ENCODE measurements around the gene UNC5C.

UNC5C gene

GRCh38 chr4:95507561-95507960, 41.2 kb downstream of the UNC5C start:
- H4K12ac ChIP-seq (ENCODE audit: low read depth, low read length) = no peak overlapping the region
- no peak overlapping the region for H3K14ac ChIP-seq (ENCODE audit: low read length)
- no peaks in the 10 kb centered on the region for H3K79me2 ChIP-seq (ENCODE audit: control insufficient read depth, insufficient read depth, low read length, poor library complexity)
- H3K27ac ChIP-seq (ENCODE audit: low read depth, low read length) = no peak overlapping the region
- no peaks in the 10 kb centered on the region for H3K9me3 ChIP-seq (ENCODE audit: insufficient read depth, low read depth, low read length)
- no peak overlapping the region for H3K4me2 ChIP-seq (ENCODE audit: low read length)
- no peak overlapping the region for H2AFZ ChIP-seq (ENCODE audit: insufficient read depth, low read length, poor library complexity)
- no peak overlapping the region for H3K18ac ChIP-seq (ENCODE audit: low read length)
- WGBS (ENCODE audit: extremely low coverage, insufficient coverage, insufficient read length) = no CpG with 5 or more reads among the region's 5 CpGs
- no peaks in the 10 kb centered on the region for H3K27me3 ChIP-seq (ENCODE audit: insufficient read depth, low read length)
- H2BK12ac ChIP-seq (ENCODE audit: low read length) = no peak overlapping the region
- no peak overlapping the region for H3K4me3 ChIP-seq (ENCODE audit: low read depth, low read length)
- no peak overlapping the region for H2BK5ac ChIP-seq (ENCODE audit: low read depth, low read length, poor library complexity)
- H3K23ac ChIP-seq (ENCODE audit: low read length) = no peak overlapping the region
- H2AK5ac ChIP-seq (ENCODE audit: low read length) = no peak overlapping the region
- DNase-seq = no peak
- no peak overlapping the region for H2BK120ac ChIP-seq (ENCODE audit: insufficient read depth, low read length, poor library complexity)
- no peak overlapping the region for H3K4ac ChIP-seq (ENCODE audit: low read depth, low read length)
- H4K91ac ChIP-seq (ENCODE audit: low read depth, low read length) = no peak overlapping the region
- no peaks in the 10 kb centered on the region for H3K36me3 ChIP-seq (ENCODE audit: control insufficient read depth in 1 of 2, insufficient read depth in 2 of 2, low read length in 2 of 2)
- peaks cover 4 to 5% of the 10 kb centered on the region in 2 experiments for H3K4me1 ChIP-seq (ENCODE audit: control insufficient read depth in 1 of 2, insufficient read depth in 2 of 2, low read length in 2 of 2)
- H4K8ac ChIP-seq (ENCODE audit: low read depth, low read length) = no peak overlapping the region
- no peaks in the 10 kb centered on the region for H3K79me1 ChIP-seq (ENCODE audit: low read length)
- no peak overlapping the region for H3K9ac ChIP-seq (ENCODE audit: low read length)

DNA sequence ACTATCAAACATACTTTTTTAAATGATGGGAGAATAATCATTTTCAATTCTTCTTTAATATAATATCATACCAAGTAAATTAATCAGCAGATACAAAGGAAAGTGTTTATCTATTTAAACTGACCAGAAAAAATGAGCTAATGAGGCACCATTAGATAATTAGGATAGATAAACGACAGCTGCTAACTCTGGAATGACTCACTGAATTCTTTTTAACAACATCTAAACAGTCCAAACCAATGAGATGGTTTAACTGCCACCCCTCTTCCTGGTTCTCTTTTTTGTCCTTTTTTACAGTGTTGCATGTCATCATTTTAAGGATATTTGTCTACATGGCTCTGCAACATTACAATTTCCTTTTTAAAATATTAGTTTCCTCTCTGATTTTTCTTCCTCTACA, 41.6 kb downstream of the UNC5C start:
- peak; percentile 15 to 77 for DNase-seq
- Histone ChIP-seq H3K4me1 (ENCODE audit: control insufficient read depth in 1 of 2, insufficient read depth in 2 of 2, low read length in 2 of 2) (peaks cover 4 to 6% of the 10 kb centered on the region in 2 experiments), H3K9me3 (ENCODE audit: insufficient read depth, low read depth, low read length) (no peaks in the 10 kb centered on the region), H2BK5ac (ENCODE audit: low read depth, low read length, poor library complexity) (no peak overlapping the region), H3K23ac (ENCODE audit: low read length) (no peak overlapping the region), H4K8ac (ENCODE audit: low read depth, low read length) (no peak overlapping the region), H3K36me3 (ENCODE audit: control insufficient read depth in 1 of 2, insufficient read depth in 2 of 2, low read length in 2 of 2) (peaks cover 3 to 4% of the 10 kb centered on the region in 2 experiments), H3K4me2 (ENCODE audit: low read length) (no peak overlapping the region), H2BK120ac (ENCODE audit: insufficient read depth, low read length, poor library complexity) (no peak overlapping the region), H2AFZ (ENCODE audit: insufficient read depth, low read length, poor library complexity) (no peak overlapping the region), H4K12ac (ENCODE audit: low read depth, low read length) (no peak overlapping the region), H3K9ac (ENCODE audit: low read length) (no peak overlapping the region), H3K18ac (ENCODE audit: low read length) (no peak overlapping the region), H4K91ac (ENCODE audit: low read depth, low read length) (no peak overlapping the region), H2BK12ac (ENCODE audit: low read length) (no peak overlapping the region), H3K79me1 (ENCODE audit: low read length) (no peaks in the 10 kb centered on the region), H3K27ac (ENCODE audit: low read depth, low read length) (no peak overlapping the region), H3K4me3 (ENCODE audit: low read depth, low read length) (no peak overlapping the region), H3K79me2 (ENCODE audit: control insufficient read depth, insufficient read depth, low read length, poor library complexity) (no peaks in the 10 kb centered on the region), H2AK5ac (ENCODE audit: low read length) (no peak overlapping the region), H3K27me3 (ENCODE audit: insufficient read depth, low read length) (no peaks in the 10 kb centered on the region), H3K14ac (ENCODE audit: low read length) (no peak overlapping the region), H3K4ac (ENCODE audit: low read depth, low read length) (no peak overlapping the region)
- no CpG with 5 or more reads among the region's 1 CpG for WGBS (ENCODE audit: extremely low coverage, insufficient coverage, insufficient read length)

DNA sequence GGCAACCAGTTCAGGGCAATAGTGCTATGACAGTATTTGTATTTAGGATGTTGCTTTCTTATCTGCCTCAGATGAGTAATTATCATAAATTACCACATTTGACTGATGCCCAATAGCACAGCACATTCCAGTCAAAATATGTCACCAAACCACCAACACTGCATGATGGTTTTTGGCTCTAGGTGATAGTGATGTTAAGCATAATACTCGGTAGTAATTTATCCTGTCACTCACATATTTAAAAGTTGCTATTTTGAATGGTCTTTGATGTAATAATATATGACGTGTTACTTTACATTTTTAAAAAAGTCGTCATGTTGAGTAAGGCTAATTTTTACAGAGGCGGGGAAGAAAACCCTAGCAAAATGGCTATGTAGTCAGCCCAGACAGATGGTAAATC, 42.5 kb downstream of the UNC5C start:
- H2BK120ac ChIP-seq (ENCODE audit: insufficient read depth, low read length, poor library complexity) = no peak overlapping the region
- no peak overlapping the region for H3K18ac ChIP-seq (ENCODE audit: low read length)
- H3K79me2 ChIP-seq (ENCODE audit: control insufficient read depth, insufficient read depth, low read length, poor library complexity) = no peaks in the 10 kb centered on the region
- no peak overlapping the region for H4K12ac ChIP-seq (ENCODE audit: low read depth, low read length)
- peaks cover 3 to 4% of the 10 kb centered on the region in 2 experiments for H3K36me3 ChIP-seq (ENCODE audit: control insufficient read depth in 1 of 2, insufficient read depth in 2 of 2, low read length in 2 of 2)
- H2BK12ac ChIP-seq (ENCODE audit: low read length) = no peak overlapping the region
- H3K4me1 ChIP-seq (ENCODE audit: control insufficient read depth in 1 of 2, insufficient read depth in 2 of 2, low read length in 2 of 2) = peaks cover 2 to 5% of the 10 kb centered on the region in 2 experiments
- no peak overlapping the region for H3K4me2 ChIP-seq (ENCODE audit: low read length)
- no peak overlapping the region for H3K4ac ChIP-seq (ENCODE audit: low read depth, low read length)
- no peak overlapping the region for H2BK5ac ChIP-seq (ENCODE audit: low read depth, low read length, poor library complexity)
- H3K27ac ChIP-seq (ENCODE audit: low read depth, low read length) = no peak overlapping the region
- no peaks in the 10 kb centered on the region for H3K9me3 ChIP-seq (ENCODE audit: insufficient read depth, low read depth, low read length)
- H4K91ac ChIP-seq (ENCODE audit: low read depth, low read length) = no peak overlapping the region
- DNase-seq = peak; percentile 66 to 90
- H3K27me3 ChIP-seq (ENCODE audit: insufficient read depth, low read length) = no peaks in the 10 kb centered on the region
- H3K9ac ChIP-seq (ENCODE audit: low read length) = no peak overlapping the region
- no peaks in the 10 kb centered on the region for H3K79me1 ChIP-seq (ENCODE audit: low read length)
- WGBS (ENCODE audit: extremely low coverage, insufficient coverage, insufficient read length) = no CpG with 5 or more reads among the region's 4 CpGs
- no peak overlapping the region for H2AFZ ChIP-seq (ENCODE audit: insufficient read depth, low read length, poor library complexity)
- H3K14ac ChIP-seq (ENCODE audit: low read length) = no peak overlapping the region
- no peak overlapping the region for H3K4me3 ChIP-seq (ENCODE audit: low read depth, low read length)
- H4K8ac ChIP-seq (ENCODE audit: low read depth, low read length) = no peak overlapping the region
- no peak overlapping the region for H2AK5ac ChIP-seq (ENCODE audit: low read length)
- no peak overlapping the region for H3K23ac ChIP-seq (ENCODE audit: low read length)

GRCh38 chr4:95505799-95506198, 43.0 kb downstream of the UNC5C start:
- no peak overlapping the region for H2BK12ac ChIP-seq (ENCODE audit: low read length)
- DNase-seq = no peak
- H3K79me2 ChIP-seq (ENCODE audit: control insufficient read depth, insufficient read depth, low read length, poor library complexity) = no peaks in the 10 kb centered on the region
- no peak overlapping the region for H3K23ac ChIP-seq (ENCODE audit: low read length)
- no peak overlapping the region for H2BK5ac ChIP-seq (ENCODE audit: low read depth, low read length, poor library complexity)
- H3K4me2 ChIP-seq (ENCODE audit: low read length) = no peak overlapping the region
- no peaks in the 10 kb centered on the region for H3K27me3 ChIP-seq (ENCODE audit: insufficient read depth, low read length)
- peaks cover 3 to 4% of the 10 kb centered on the region in 2 experiments for H3K36me3 ChIP-seq (ENCODE audit: control insufficient read depth in 1 of 2, insufficient read depth in 2 of 2, low read length in 2 of 2)
- no peak overlapping the region for H2AK5ac ChIP-seq (ENCODE audit: low read length)
- no peak overlapping the region for H4K91ac ChIP-seq (ENCODE audit: low read depth, low read length)
- H4K8ac ChIP-seq (ENCODE audit: low read depth, low read length) = no peak overlapping the region
- H4K12ac ChIP-seq (ENCODE audit: low read depth, low read length) = no peak overlapping the region
- H2AFZ ChIP-seq (ENCODE audit: insufficient read depth, low read length, poor library complexity) = no peak overlapping the region
- no peak overlapping the region for H2BK120ac ChIP-seq (ENCODE audit: insufficient read depth, low read length, poor library complexity)
- H3K4ac ChIP-seq (ENCODE audit: low read depth, low read length) = no peak overlapping the region
- H3K79me1 ChIP-seq (ENCODE audit: low read length) = no peaks in the 10 kb centered on the region
- H3K27ac ChIP-seq (ENCODE audit: low read depth, low read length) = no peak overlapping the region
- no peaks in the 10 kb centered on the region for H3K9me3 ChIP-seq (ENCODE audit: insufficient read depth, low read depth, low read length)
- no peak overlapping the region for H3K18ac ChIP-seq (ENCODE audit: low read length)
- peaks cover 2 to 5% of the 10 kb centered on the region in 2 experiments for H3K4me1 ChIP-seq (ENCODE audit: control insufficient read depth in 1 of 2, insufficient read depth in 2 of 2, low read length in 2 of 2)
- H3K9ac ChIP-seq (ENCODE audit: low read length) = no peak overlapping the region
- no peak overlapping the region for H3K14ac ChIP-seq (ENCODE audit: low read length)
- no peak overlapping the region for H3K4me3 ChIP-seq (ENCODE audit: low read depth, low read length)
